ENCODE data around the gene GALM. TPM values are rescaled to one million over a fixed set of nuclear protein-coding genes. Genes with fewer than 3 reads are reported as not detected.
"Not testable (repeated sequence)": the region's sequence is repeated elsewhere in the genome, so short reads cannot be mapped to it uniquely, and the experiment has no call there.

Gene GALM
- total RNA-seq, 1 experiment from 2014 or later = 48.7 TPM

DNA sequence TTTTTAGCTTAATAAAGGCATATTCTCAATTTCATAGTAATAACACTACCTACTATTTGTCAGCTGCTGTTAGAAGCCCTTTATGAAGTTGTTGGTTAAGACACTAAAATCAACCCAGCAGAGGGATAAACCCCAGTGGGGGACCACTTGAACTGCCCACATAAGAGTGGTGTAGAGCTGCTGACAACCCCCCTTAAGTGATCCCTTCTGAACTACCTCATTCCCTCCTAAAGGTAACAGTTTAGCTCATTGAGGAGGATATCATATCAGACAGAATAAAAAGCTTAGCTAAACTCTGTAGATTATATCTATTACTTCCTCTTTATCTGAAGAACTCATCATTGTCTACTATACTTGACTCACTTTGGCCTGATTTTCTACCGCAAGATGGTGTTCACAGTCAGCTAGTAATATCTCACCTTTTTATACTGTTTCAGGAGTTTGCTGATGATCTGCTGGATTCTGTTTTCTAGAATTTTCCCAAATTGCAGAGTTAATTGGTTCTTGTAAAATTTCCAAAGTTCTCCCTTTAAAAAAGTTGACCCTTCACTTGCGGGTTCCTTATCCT lies 16.2 kb downstream of the GALM start:
- CTCF ChIA-PET = interaction anchor here (0.6 kb wide), 1 partner anchor 48 kb away, joined by 3 read pairs; no protein-coding TSS in a partner anchor
- peaks cover 4% of the 10 kb centered on the region for H3K36me3 ChIP-seq (ENCODE audit: control insufficient read depth, insufficient read depth, low read length)
- TF ChIP-seq, protein P1, sequence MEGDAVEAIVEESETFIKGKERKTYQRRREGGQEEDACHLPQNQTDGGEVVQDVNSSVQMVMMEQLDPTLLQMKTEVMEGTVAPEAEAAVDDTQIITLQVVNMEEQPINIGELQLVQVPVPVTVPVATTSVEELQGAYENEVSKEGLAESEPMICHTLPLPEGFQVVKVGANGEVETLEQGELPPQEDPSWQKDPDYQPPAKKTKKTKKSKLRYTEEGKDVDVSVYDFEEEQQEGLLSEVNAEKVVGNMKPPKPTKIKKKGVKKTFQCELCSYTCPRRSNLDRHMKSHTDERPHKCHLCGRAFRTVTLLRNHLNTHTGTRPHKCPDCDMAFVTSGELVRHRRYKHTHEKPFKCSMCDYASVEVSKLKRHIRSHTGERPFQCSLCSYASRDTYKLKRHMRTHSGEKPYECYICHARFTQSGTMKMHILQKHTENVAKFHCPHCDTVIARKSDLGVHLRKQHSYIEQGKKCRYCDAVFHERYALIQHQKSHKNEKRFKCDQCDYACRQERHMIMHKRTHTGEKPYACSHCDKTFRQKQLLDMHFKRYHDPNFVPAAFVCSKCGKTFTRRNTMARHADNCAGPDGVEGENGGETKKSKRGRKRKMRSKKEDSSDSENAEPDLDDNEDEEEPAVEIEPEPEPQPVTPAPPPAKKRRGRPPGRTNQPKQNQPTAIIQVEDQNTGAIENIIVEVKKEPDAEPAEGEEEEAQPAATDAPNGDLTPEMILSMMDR (IDR thresholded peaks at IDR 0.05; ENCODE audit: insufficient read depth in 1 of 2, low read depth in 1 of 2, low read length in 1 of 2, severe bottlenecking in 1 of 2, unreplicated experiment in 1 of 2) = no peak
- no peak overlapping the region for H3K27ac Mint-ChIP-seq (ENCODE audit: unreplicated experiment)
- H3K4me3 Mint-ChIP-seq (ENCODE audit: unreplicated experiment) = no peak overlapping the region
- BruUV-seq (replicated peaks) = no TSS peak
- intact Hi-C loops (cut with micrococcal nuclease; ENCODE audit: unreplicated experiment) = no loop called here
- no peaks in the 10 kb centered on the region for H3K9me3 ChIP-seq
- no peak for DNase-seq
- no peaks in the 10 kb centered on the region for H3K27me3 ChIP-seq (replicated peaks; ENCODE audit: control insufficient read depth, insufficient read depth, low read length)
- POLR2A ChIA-PET = no interaction called here
- H3K4me1 Mint-ChIP-seq (ENCODE audit: low read depth, unreplicated experiment) = peaks cover 16% of the 10 kb centered on the region
- no peaks in the 10 kb centered on the region for H3K9me3 Mint-ChIP-seq (ENCODE audit: unreplicated experiment)
- H3K27me3 Mint-ChIP-seq (ENCODE audit: insufficient read depth, unreplicated experiment) = no peaks in the 10 kb centered on the region
- H3K4me1 ChIP-seq = peaks cover 8% of the 10 kb centered on the region
- peaks cover 70% of the 10 kb centered on the region for H3K36me3 Mint-ChIP-seq (ENCODE audit: insufficient read depth, unreplicated experiment)
- no peak overlapping the region for H3K4me3 ChIP-seq (ENCODE audit: low read depth, low read length)

DNA sequence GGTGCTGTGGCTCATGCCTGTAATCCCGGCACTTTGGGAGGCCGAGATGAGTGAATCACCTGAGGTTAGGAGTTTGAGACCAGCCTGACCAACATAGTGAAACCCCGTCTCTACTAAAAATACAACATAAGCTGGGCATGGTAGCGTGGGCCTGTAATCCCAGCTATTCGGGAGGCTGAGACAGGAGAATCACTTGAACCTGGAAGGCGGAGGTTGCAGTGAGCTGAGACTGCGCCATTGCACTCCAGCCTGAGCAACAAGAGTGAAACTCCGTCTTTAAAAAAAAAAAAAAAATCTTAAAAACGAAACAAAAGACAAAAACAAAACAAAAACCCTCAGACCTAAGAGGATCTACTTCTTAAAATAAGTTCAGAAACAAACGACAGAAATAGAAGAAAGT lies 16.7 kb downstream of the GALM start:
- H3K4me1 ChIP-seq; H3K4me3 ChIP-seq (ENCODE audit: low read depth, low read length); DNase-seq; BruUV-seq (replicated peaks); CTCF ChIA-PET; H3K27ac Mint-ChIP-seq (ENCODE audit: unreplicated experiment); H3K27me3 ChIP-seq (replicated peaks; ENCODE audit: control insufficient read depth, insufficient read depth, low read length); H3K9me3 ChIP-seq; H3K4me3 Mint-ChIP-seq (ENCODE audit: unreplicated experiment); H3K27me3 Mint-ChIP-seq (ENCODE audit: insufficient read depth, unreplicated experiment); H3K9me3 Mint-ChIP-seq (ENCODE audit: unreplicated experiment); intact Hi-C loops (cut with micrococcal nuclease; ENCODE audit: unreplicated experiment); POLR2A ChIA-PET; H3K36me3 ChIP-seq (ENCODE audit: control insufficient read depth, insufficient read depth, low read length): not testable (repeated sequence)
- Mint-ChIP-seq H3K36me3 (ENCODE audit: insufficient read depth, unreplicated experiment) (peaks cover 71% of the 10 kb centered on the region), H3K4me1 (ENCODE audit: low read depth, unreplicated experiment) (peaks cover 16% of the 10 kb centered on the region)

DNA sequence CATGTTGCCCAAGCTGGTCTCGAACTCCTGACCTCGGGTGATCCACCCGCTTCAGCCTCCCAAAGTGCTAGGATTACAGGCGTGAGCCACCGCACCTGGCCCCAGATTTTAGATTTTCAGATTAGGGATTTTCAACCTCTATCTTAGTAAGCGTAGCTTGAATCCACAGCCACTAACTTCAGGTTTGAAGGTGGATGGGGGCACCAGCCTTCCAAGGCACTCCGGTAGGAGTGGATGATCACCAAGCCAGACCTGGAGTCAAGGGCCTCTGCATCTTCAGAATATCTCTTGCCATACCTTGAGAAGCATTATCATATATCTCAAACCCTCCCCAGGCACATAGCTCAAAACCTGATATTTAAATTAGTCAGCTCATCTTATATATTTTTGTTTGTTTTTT lies 17.9 kb downstream of the GALM start:
- no peaks in the 10 kb centered on the region for H3K27me3 Mint-ChIP-seq (ENCODE audit: insufficient read depth, unreplicated experiment)
- no peaks in the 10 kb centered on the region for H3K9me3 ChIP-seq
- H3K4me3 ChIP-seq (ENCODE audit: low read depth, low read length) = no peak overlapping the region
- no peak overlapping the region for H3K27ac Mint-ChIP-seq (ENCODE audit: unreplicated experiment)
- H3K36me3 Mint-ChIP-seq (ENCODE audit: insufficient read depth, unreplicated experiment) = peaks cover 71% of the 10 kb centered on the region
- intact Hi-C loops (cut with micrococcal nuclease; ENCODE audit: unreplicated experiment) = no loop called here
- H3K36me3 ChIP-seq (ENCODE audit: control insufficient read depth, insufficient read depth, low read length) = peaks cover 3% of the 10 kb centered on the region; the same call in 1 of the 2 replicates
- H3K4me1 Mint-ChIP-seq (ENCODE audit: low read depth, unreplicated experiment) = peaks cover 16% of the 10 kb centered on the region
- CTCF ChIA-PET = no interaction called here
- H3K27me3 ChIP-seq (replicated peaks; ENCODE audit: control insufficient read depth, insufficient read depth, low read length) = no peaks in the 10 kb centered on the region
- TF ChIP-seq, protein P1 (IDR thresholded peaks at IDR 0.05; ENCODE audit: insufficient read depth in 1 of 2, low read depth in 1 of 2, low read length in 1 of 2, severe bottlenecking in 1 of 2, unreplicated experiment in 1 of 2) = no peak
- no peak overlapping the region for H3K4me3 Mint-ChIP-seq (ENCODE audit: unreplicated experiment)
- no peak for DNase-seq
- POLR2A ChIA-PET = interaction anchor here (1.4 kb wide), 1 partner anchor 68 kb away, joined by 3 read pairs; no protein-coding TSS in a partner anchor
- no peaks in the 10 kb centered on the region for H3K9me3 Mint-ChIP-seq (ENCODE audit: unreplicated experiment)
- BruUV-seq (replicated peaks) = no TSS peak
- peaks cover 4% of the 10 kb centered on the region; the same call in 1 of the 2 replicates for H3K4me1 ChIP-seq
